Gastrocnemius medialis (tissue), 4 donors: ENCODE results near the gene NBDY.

Source experiments
- CTCF ChIP-seq, 5 experiments: fragments of 450-650 bp in 3 of 5; fragments of 200-600 bp in 2 of 5; sonication (generic) in 2 of 5; IDR thresholded peaks in 4 of 5; conservative IDR thresholded peaks in 1 of 5; 1 replicate in 4 of 5; 2 replicates in 1 of 5; pipeline ENCODE4 v1.5.1; 2016 to 2019; ENCODE audit warnings: antibody characterized with exemption in 5 of 5, mild to moderate bottlenecking in 3 of 5, moderate library complexity in 3 of 5
- POLR2A ChIP-seq, 2 donors: fragments of 450-650 bp; IDR thresholded peaks; one replicate each; pipeline ENCODE4 v1.6.1; 2017; ENCODE audit warnings: antibody characterized with exemption in 2 of 2, mild to moderate bottlenecking in 2 of 2, moderate library complexity in 2 of 2

- peak in 1 of 5 experiments; percentile 22 for TF ChIP-seq CTCF (IDR thresholded peaks at IDR 0.05 in 4 of 5, conservative IDR thresholded peaks at IDR 0.05 in 1 of 5)
- TF ChIP-seq POLR2A (IDR thresholded peaks at IDR 0.05) = no peak
Observed at GRCh38 chrX:56759736-56760409, 30.8 kb downstream of the NBDY start.
